ENCODE measurements around the gene FANCE. TPM values are rescaled to one million over a fixed set of nuclear protein-coding genes. Genes with fewer than 3 reads are reported as not detected.
"Not testable (repeated sequence)": the region's sequence is repeated elsewhere in the genome, so short reads cannot be mapped to it uniquely, and the experiment has no call there.

Gene FANCE
- polyA plus RNA-seq, 1 donor from 2014 or later: 7.1 TPM

DNA sequence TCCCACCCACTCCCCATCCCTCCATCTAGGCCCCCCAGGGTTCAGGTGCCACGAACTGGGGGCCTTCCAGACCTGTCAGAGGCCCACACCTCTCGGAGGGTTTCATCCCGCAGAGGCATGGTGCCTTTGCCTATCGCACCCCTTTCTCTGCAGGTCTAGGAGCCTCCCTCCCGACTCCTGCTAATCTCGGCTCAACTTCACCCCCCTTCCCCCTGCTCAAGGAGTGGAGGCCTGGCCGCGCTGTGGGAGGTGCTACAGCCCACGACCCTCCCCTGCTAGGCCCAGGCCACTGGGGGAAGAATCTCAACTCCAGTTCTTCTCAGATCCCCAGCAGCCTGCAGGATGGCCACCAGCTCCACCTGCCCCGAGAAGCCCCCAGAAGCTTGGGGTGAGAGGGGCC is 60.6 kb downstream of the FANCE start, which contains the start of gene TULP1:
Gene TULP1, minus strand, starts transcription at position 157 of the 400 bp plus-strand sequence. Its CDS starts 38 bp downstream, at position 119.
- no peaks in the 10 kb centered on the region for H3K9me3 ChIP-seq (ENCODE audit: low read length)
- H3K79me2 ChIP-seq (replicated peaks; ENCODE audit: insufficient read depth, low read length): no peaks in the 10 kb centered on the region
- H3K27ac ChIP-seq (ENCODE audit: low read length): no peak within 1 kb of the TSS
- no peak within 1 kb of the TSS for H2AFZ ChIP-seq (ENCODE audit: low read depth, low read length)
- no peak within 1 kb of the TSS for H3K4me2 ChIP-seq (ENCODE audit: low read length)
- H3K36me3 ChIP-seq (ENCODE audit: insufficient read depth, low read length): no peaks in the 10 kb centered on the region
- H3K9ac ChIP-seq (ENCODE audit: low read length): no peak within 1 kb of the TSS
- H3K9me2 ChIP-seq (ENCODE audit: insufficient read depth, low read length): no peaks in the 10 kb centered on the region
- no peaks in the 10 kb centered on the region for H3K27me3 ChIP-seq (ENCODE audit: insufficient read depth, low read depth, low read length)
- no peaks in the 10 kb centered on the region for H4K20me1 ChIP-seq (ENCODE audit: insufficient read depth)
- TF ChIP-seq POLR2AphosphoS5 (IDR thresholded peaks at IDR 0.05): no peak
- TF ChIP-seq RAD21 (conservative IDR thresholded peaks at IDR 0.05): no peak
- TF ChIP-seq, protein P1, sequence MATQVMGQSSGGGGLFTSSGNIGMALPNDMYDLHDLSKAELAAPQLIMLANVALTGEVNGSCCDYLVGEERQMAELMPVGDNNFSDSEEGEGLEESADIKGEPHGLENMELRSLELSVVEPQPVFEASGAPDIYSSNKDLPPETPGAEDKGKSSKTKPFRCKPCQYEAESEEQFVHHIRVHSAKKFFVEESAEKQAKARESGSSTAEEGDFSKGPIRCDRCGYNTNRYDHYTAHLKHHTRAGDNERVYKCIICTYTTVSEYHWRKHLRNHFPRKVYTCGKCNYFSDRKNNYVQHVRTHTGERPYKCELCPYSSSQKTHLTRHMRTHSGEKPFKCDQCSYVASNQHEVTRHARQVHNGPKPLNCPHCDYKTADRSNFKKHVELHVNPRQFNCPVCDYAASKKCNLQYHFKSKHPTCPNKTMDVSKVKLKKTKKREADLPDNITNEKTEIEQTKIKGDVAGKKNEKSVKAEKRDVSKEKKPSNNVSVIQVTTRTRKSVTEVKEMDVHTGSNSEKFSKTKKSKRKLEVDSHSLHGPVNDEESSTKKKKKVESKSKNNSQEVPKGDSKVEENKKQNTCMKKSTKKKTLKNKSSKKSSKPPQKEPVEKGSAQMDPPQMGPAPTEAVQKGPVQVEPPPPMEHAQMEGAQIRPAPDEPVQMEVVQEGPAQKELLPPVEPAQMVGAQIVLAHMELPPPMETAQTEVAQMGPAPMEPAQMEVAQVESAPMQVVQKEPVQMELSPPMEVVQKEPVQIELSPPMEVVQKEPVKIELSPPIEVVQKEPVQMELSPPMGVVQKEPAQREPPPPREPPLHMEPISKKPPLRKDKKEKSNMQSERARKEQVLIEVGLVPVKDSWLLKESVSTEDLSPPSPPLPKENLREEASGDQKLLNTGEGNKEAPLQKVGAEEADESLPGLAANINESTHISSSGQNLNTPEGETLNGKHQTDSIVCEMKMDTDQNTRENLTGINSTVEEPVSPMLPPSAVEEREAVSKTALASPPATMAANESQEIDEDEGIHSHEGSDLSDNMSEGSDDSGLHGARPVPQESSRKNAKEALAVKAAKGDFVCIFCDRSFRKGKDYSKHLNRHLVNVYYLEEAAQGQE (IDR thresholded peaks at IDR 0.05; ENCODE audit: borderline replicate concordance): no peak
- TF ChIP-seq SMC3 (conservative IDR thresholded peaks at IDR 0.05; ENCODE audit: poor library complexity): no peak
- no peak for TF ChIP-seq TAF1 (IDR thresholded peaks at IDR 0.05; ENCODE audit: low read depth)
- TF ChIP-seq, protein P2, sequence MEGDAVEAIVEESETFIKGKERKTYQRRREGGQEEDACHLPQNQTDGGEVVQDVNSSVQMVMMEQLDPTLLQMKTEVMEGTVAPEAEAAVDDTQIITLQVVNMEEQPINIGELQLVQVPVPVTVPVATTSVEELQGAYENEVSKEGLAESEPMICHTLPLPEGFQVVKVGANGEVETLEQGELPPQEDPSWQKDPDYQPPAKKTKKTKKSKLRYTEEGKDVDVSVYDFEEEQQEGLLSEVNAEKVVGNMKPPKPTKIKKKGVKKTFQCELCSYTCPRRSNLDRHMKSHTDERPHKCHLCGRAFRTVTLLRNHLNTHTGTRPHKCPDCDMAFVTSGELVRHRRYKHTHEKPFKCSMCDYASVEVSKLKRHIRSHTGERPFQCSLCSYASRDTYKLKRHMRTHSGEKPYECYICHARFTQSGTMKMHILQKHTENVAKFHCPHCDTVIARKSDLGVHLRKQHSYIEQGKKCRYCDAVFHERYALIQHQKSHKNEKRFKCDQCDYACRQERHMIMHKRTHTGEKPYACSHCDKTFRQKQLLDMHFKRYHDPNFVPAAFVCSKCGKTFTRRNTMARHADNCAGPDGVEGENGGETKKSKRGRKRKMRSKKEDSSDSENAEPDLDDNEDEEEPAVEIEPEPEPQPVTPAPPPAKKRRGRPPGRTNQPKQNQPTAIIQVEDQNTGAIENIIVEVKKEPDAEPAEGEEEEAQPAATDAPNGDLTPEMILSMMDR (IDR thresholded peaks at IDR 0.05; ENCODE audit: poor library complexity, severe bottlenecking): no peak
- no peak for TF ChIP-seq EP300 (conservative IDR thresholded peaks at IDR 0.05; ENCODE audit: poor library complexity, severe bottlenecking)
- no peak for TF ChIP-seq EZH2 (IDR thresholded peaks at IDR 0.05; ENCODE audit: borderline replicate concordance, insufficient read depth, low read length, poor library complexity, severe bottlenecking)
- no peak for TF ChIP-seq MXI1 (conservative IDR thresholded peaks at IDR 0.05; ENCODE audit: poor library complexity, severe bottlenecking)
- no peaks in the 10 kb centered on the region for H3F3A ChIP-seq (ENCODE audit: insufficient read depth, low read length, poor library complexity, severe bottlenecking)
- no peak within 1 kb of the TSS for H3K4me3 ChIP-seq (ENCODE audit: low read length)

DNA sequence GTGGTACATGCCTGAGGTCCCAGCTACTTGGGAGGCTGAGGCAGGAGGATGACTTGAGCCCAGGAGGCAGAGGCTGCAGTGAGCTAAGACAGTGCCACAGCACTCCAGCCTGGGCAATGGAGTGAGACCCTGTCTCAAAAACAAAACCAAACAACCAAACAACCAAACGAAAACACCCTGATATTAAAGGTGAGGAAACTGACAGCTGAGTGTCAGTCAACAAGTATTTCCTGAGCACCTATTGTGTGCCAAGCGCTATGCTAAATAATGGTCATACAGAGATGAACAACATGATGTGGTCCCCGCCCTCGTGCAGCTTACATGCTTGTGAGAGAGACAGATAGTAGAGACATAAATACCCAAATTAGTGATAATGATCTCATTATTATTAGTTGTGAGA is 62.4 kb downstream of the FANCE start:
- Histone ChIP-seq H3K9me2 (ENCODE audit: insufficient read depth, low read length) (no peaks in the 10 kb centered on the region), H3K79me2 (replicated peaks; ENCODE audit: insufficient read depth, low read length) (no peaks in the 10 kb centered on the region), H3K4me3 (ENCODE audit: low read length) (no peak overlapping the region), H3F3A (ENCODE audit: insufficient read depth, low read length, poor library complexity, severe bottlenecking) (no peaks in the 10 kb centered on the region), H3K9me3 (ENCODE audit: low read length) (no peaks in the 10 kb centered on the region), H3K4me2 (ENCODE audit: low read length) (no peak overlapping the region), H3K36me3 (ENCODE audit: insufficient read depth, low read length) (no peaks in the 10 kb centered on the region), H2AFZ (ENCODE audit: low read depth, low read length) (no peak overlapping the region), H3K9ac (ENCODE audit: low read length) (no peak overlapping the region), H3K27me3 (ENCODE audit: insufficient read depth, low read depth, low read length) (no peaks in the 10 kb centered on the region), H3K27ac (ENCODE audit: low read length) (no peak overlapping the region), H4K20me1 (ENCODE audit: insufficient read depth) (no peaks in the 10 kb centered on the region)
- TF ChIP-seq, protein P2 (IDR thresholded peaks at IDR 0.05; ENCODE audit: poor library complexity, severe bottlenecking): no peak
- TF ChIP-seq EZH2 (IDR thresholded peaks at IDR 0.05; ENCODE audit: borderline replicate concordance, insufficient read depth, low read length, poor library complexity, severe bottlenecking) (no peak), SMC3 (conservative IDR thresholded peaks at IDR 0.05; ENCODE audit: poor library complexity) (no peak)
- TF ChIP-seq, protein P1 (IDR thresholded peaks at IDR 0.05; ENCODE audit: borderline replicate concordance): no peak

DNA sequence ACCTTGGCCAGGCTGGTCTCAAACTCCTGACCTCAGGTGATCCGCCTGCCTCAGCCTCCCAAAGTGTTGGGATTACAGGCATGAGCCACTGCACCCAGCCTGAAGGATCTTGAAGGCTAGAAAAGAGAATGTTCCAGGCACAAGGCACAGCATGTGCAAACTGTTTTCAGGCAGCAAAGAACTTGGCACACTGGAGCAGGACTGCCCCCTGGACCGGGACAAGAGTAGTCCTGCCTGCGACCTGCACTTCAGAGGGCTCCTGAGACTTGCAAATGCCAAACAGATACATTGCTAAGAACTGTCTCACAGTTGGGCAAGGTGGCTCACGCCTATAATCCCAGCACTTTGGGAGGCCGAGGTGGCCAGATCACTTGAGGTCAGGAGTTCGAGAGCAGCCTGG is 63.8 kb downstream of the FANCE start:
- H3K4me2 ChIP-seq (ENCODE audit: low read length): not testable (repeated sequence)

More for the DNA sequence above, 63.8 kb downstream of the FANCE start:
- not testable (repeated sequence) for H4K20me1 ChIP-seq (ENCODE audit: insufficient read depth); H2AFZ ChIP-seq (ENCODE audit: low read depth, low read length); H3K9ac ChIP-seq (ENCODE audit: low read length); H3K9me2 ChIP-seq (ENCODE audit: insufficient read depth, low read length); H3K27ac ChIP-seq (ENCODE audit: low read length); H3K4me3 ChIP-seq (ENCODE audit: low read length); H3K27me3 ChIP-seq (ENCODE audit: insufficient read depth, low read depth, low read length); H3F3A ChIP-seq (ENCODE audit: insufficient read depth, low read length, poor library complexity, severe bottlenecking); H3K79me2 ChIP-seq (replicated peaks; ENCODE audit: insufficient read depth, low read length); H3K9me3 ChIP-seq (ENCODE audit: low read length); H3K36me3 ChIP-seq (ENCODE audit: insufficient read depth, low read length)
